Inflammatory macrophage (primary cell): Measurements from ENCODE around the gene GPR63.

Experiments used
- DNase-seq, 2 donors: peaks; one replicate each; pipeline ENCODE4 v3.0.0-alpha.2; 2020 to 2022

GPR63 gene

GRCh38 chr6:96755096-96755495 lies 82.2 kb downstream of the GPR63 start:
- no peak for DNase-seq

DNA sequence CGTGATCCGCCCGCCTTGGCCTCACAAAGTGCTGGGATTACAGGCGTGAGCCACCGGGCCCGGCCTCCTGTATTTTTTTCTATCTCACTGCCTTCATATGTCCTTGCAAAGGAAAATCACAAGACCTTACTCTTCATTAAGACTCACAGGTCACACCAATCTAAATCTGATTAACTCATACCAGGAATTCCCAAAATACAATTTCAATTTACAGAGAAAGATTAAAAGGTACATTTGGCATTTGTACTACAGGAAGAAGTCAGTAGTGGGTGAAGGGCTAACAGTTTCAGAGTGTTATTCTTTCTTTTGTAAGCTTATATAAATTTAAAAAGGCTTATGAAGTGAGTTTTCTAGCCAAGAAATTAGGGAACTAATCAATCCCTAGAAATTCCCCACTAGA lies 87.4 kb downstream of the GPR63 start:
- DNase-seq, result no peak
